ENCODE data around the gene VPS16. TPM values are rescaled to one million over a fixed set of nuclear protein-coding genes. Genes with fewer than 3 reads are reported as not detected.

The VPS16 gene
- total RNA-seq, 1 experiment from 2014 or later = 38.1 TPM

DNA sequence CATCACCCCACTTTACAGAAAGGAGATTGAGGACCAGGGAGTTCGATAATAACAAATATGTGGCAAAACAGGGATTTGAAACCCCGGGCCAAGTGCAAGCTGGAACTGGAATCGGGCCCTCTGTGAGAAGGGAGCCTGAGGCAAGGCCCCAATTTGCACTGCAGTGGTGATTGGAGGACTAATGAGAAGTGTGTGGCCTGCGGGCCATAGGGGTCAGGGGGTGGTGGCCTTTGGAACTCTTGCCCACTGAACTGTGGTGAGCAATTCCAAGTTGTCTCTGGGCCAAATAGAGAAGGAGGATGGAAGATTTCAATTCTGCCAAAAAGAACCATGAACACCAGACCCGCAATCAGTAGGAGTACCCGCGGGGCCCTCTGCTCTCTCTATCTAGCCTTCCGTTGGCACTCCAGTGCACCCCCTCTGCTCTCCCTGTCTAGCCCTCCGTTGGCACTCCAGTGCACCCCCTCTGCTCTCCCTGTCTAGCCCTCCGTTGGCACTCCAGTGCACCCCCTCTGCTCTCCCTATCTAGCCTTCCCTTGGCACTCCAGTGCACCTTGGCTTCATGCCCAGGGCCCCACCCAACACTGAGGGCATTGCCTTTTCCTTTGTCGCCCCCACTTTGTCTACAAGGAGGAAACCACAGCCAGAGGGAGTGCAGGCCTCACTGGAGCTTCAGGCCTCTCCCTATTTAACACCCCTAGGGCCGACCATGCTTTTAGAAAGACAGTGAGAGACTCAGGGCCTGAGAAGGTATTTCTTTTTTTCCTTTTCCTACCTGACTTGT, 26.7 kb downstream of the VPS16 start:
- H3K9ac ChIP-seq (ENCODE audit: low read length) = no peak overlapping the region
- no peaks in the 10 kb centered on the region for H3K27me3 ChIP-seq (ENCODE audit: insufficient read depth, low read length)
- no peak overlapping the region for H3K27ac ChIP-seq (ENCODE audit: low read depth, low read length)
- ATAC-seq = no peak
- ChIA-PET CTCF (no interaction called here), RAD21 (ENCODE audit: low non-redundant PET in 1 of 2, low total read pairs in 2 of 2, uncharacterized antibody in 2 of 2, unreplicated experiment in 2 of 2) (no interaction called here), POLR2A (no interaction called here)
- no peaks in the 10 kb centered on the region for H3K9me2 ChIP-seq (ENCODE audit: insufficient read depth)
- intact Hi-C loops (cut with micrococcal nuclease) = no loop called here
- H3K4me2 ChIP-seq (ENCODE audit: low read length) = no peak overlapping the region
- peaks cover 12 to 31% of the 10 kb centered on the region in 2 experiments for H3K4me1 ChIP-seq (ENCODE audit: control insufficient read depth in 1 of 2, insufficient read depth in 2 of 2, low read length in 2 of 2)
- no peaks in the 10 kb centered on the region for H3K9me3 ChIP-seq (ENCODE audit: control insufficient read depth in 1 of 2, insufficient read depth in 1 of 2, low read depth in 1 of 2, low read length in 2 of 2)
- H3K79me2 ChIP-seq (ENCODE audit: insufficient read depth, low read length) = no peaks in the 10 kb centered on the region
- H3K4me3 ChIP-seq (replicated peaks in 1 of 2; ENCODE audit: low read depth in 1 of 2, low read length in 2 of 2) = no peak overlapping the region
- H3K36me3 ChIP-seq (ENCODE audit: control insufficient read depth in 1 of 2, insufficient read depth in 2 of 2, low read length in 2 of 2) = peaks cover 0 to 2% of the 10 kb centered on the region in 2 experiments; a peak in 1 of 4 replicates
- no TSS peak for BruUV-seq (replicated peaks)
- no peak overlapping the region for H2AFZ ChIP-seq (ENCODE audit: low read depth, low read length, poor library complexity, severe bottlenecking)
- H4K20me1 ChIP-seq (ENCODE audit: insufficient read depth) = no peaks in the 10 kb centered on the region
- no peak for DNase-seq (ENCODE audit: low read depth, low spot score)
- TF ChIP-seq EZH2 (IDR thresholded peaks at IDR 0.05) (no peak), ELF1 (IDR thresholded peaks at IDR 0.05; ENCODE audit: borderline replicate concordance, low read depth) (no peak), EGR1 (IDR thresholded peaks at IDR 0.05; ENCODE audit: low read depth) (no peak), CEBPB (IDR thresholded peaks at IDR 0.05; ENCODE audit: low read depth) (no peak), CBX3 (IDR thresholded peaks at IDR 0.05; ENCODE audit: low read depth) (no peak), CTCF (IDR thresholded peaks at IDR 0.05 in 2 of 3, conservative IDR thresholded peaks at IDR 0.05 in 1 of 3; ENCODE audit: borderline replicate concordance in 1 of 3, insufficient read depth in 1 of 3, low read depth in 2 of 3, low read length in 2 of 3) (no peak), POLR2AphosphoS5 (IDR thresholded peaks at IDR 0.05; ENCODE audit: low read depth, low read length) (no peak), TCF7L2 (IDR thresholded peaks at IDR 0.05; ENCODE audit: borderline replicate concordance, extremely low read depth, insufficient read depth, insufficient read length) (no peak), POLR2A (IDR thresholded peaks at IDR 0.05; ENCODE audit: borderline replicate concordance, extremely low read depth, insufficient read depth, insufficient read length) (no peak), SIN3A (IDR thresholded peaks at IDR 0.05; ENCODE audit: low read depth) (no peak), FOSL1 (IDR thresholded peaks at IDR 0.05; ENCODE audit: low read depth) (no peak)
